GM18526 (cell line): ENCODE results near the gene ZNF177.
A peak's percentile ranks its signal among the peaks of the same experiment; 100 is the strongest.

Source experiments
- POLR2A ChIP-seq: IDR thresholded peaks from 3 replicates; pipeline ENCODE4 v1.6.1; 2011; ENCODE audit not compliant: insufficient read length; ENCODE audit errors: extremely low read depth

The ZNF177 gene

GRCh38 chr19:9362905-9363304, at the start of gene ZNF177:
ZNF177 (plus strand) TSS chr19:9363013; CDS start chr19:9378312, 15,299 bp downstream.
- no peak for TF ChIP-seq POLR2A

- TF ChIP-seq POLR2A = no peak
Measured at GRCh38 chr19:9313756-9314155, 49.1 kb upstream of the ZNF177 start.

GRCh38 chr19:9321338-9321737, 41.5 kb upstream of the ZNF177 start:
- TF ChIP-seq POLR2A = no peak

- TF ChIP-seq POLR2A = no peak
Measured at GRCh38 chr19:9323557-9323918, 39.3 kb upstream of the ZNF177 start.

GRCh38 chr19:9323919-9324583, 38.8 kb upstream of the ZNF177 start, which contains the start of gene ZNF559:
ZNF559 (plus strand) TSS chr19:9324179; CDS start chr19:9338550, 14,371 bp downstream.
- peak; percentile 47 for TF ChIP-seq POLR2A

GRCh38 chr19:9324584-9324962, 38.2 kb upstream of the ZNF177 start:
- TF ChIP-seq POLR2A = no peak

- no peak for TF ChIP-seq POLR2A
Measured at GRCh38 chr19:9329999-9330398, 32.8 kb upstream of the ZNF177 start.

- no peak for TF ChIP-seq POLR2A
Measured at GRCh38 chr19:9342610-9343304, 20.1 kb upstream of the ZNF177 start.

GRCh38 chr19:9345005-9345404, 17.8 kb upstream of the ZNF177 start:
- no peak for TF ChIP-seq POLR2A

- TF ChIP-seq POLR2A = no peak
Measured at GRCh38 chr19:9348253-9348652, 14.6 kb upstream of the ZNF177 start.

- TF ChIP-seq POLR2A = no peak
Measured at GRCh38 chr19:9348671-9349070, 14.1 kb upstream of the ZNF177 start.

- no peak for TF ChIP-seq POLR2A
Measured at GRCh38 chr19:9352505-9352904, 10.3 kb upstream of the ZNF177 start.

- no peak for TF ChIP-seq POLR2A
Measured at GRCh38 chr19:9353011-9353410, 9.8 kb upstream of the ZNF177 start.

- TF ChIP-seq POLR2A = no peak
Measured at GRCh38 chr19:9354651-9355050, 8.2 kb upstream of the ZNF177 start.

GRCh38 chr19:9370738-9371619, 8.2 kb downstream of the ZNF177 start:
- TF ChIP-seq POLR2A = no peak

- no peak for TF ChIP-seq POLR2A
Measured at GRCh38 chr19:9381361-9381785, 18.6 kb downstream of the ZNF177 start.
